ENCODE results near the gene KRT37.

- TF ChIP-seq, protein P1, sequence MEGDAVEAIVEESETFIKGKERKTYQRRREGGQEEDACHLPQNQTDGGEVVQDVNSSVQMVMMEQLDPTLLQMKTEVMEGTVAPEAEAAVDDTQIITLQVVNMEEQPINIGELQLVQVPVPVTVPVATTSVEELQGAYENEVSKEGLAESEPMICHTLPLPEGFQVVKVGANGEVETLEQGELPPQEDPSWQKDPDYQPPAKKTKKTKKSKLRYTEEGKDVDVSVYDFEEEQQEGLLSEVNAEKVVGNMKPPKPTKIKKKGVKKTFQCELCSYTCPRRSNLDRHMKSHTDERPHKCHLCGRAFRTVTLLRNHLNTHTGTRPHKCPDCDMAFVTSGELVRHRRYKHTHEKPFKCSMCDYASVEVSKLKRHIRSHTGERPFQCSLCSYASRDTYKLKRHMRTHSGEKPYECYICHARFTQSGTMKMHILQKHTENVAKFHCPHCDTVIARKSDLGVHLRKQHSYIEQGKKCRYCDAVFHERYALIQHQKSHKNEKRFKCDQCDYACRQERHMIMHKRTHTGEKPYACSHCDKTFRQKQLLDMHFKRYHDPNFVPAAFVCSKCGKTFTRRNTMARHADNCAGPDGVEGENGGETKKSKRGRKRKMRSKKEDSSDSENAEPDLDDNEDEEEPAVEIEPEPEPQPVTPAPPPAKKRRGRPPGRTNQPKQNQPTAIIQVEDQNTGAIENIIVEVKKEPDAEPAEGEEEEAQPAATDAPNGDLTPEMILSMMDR (IDR thresholded peaks at IDR 0.05), result no peak
- no peak for TF ChIP-seq POLR2A (IDR thresholded peaks at IDR 0.05)
Measured at GRCh38 chr17:41416479-41416878, 7.9 kb downstream of the KRT37 start.

Measured in thyroid gland (tissue), 4 donors.